HG03457 (cell line): ENCODE results near the gene RRBP1.
"Not testable (repeated sequence)": the region's sequence is repeated elsewhere in the genome, so short reads cannot be mapped to it uniquely, and the experiment has no call there.

Experiments
- ATAC-seq: cut with Tn5 transposase; IDR thresholded peaks from one replicate; pipeline ENCODE4 v1.9.1; 2021; ENCODE audit warnings: moderate number of reproducible peaks; ENCODE audit not compliant: unreplicated experiment

Gene RRBP1

DNA sequence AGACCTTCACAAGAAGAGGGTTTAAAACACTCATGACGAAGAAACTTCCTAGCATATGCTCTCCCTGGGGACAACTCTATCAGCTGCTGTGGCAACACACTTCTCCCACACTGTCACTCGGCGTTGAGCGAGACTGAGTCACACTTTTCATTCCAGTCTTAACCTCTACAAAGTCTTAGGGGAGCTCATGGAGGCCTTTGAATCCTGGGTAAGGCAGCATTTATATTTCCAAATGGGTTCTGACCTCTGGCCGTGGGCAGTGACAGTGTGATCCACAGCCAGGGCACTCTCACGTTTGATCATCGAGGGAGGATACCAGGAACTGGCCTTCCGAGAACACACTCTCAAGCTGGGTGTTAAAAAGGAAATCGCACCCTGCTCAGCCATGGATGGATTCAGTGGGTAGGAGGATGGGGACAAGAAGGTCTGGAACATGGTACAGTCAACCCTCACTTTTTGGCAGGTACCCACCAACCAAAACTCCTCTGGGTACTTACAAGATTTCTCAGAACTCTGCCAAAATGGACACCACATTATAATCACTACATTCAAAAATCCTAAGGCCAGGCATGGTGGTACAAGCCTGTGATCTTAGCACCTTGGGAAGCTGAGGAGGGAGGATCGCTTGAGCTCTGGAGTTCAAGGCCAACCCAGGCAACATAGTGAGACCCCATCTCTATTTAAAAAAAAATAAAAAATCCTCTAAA is 19.6 kb downstream of the RRBP1 start:
- ATAC-seq = no peak

DNA sequence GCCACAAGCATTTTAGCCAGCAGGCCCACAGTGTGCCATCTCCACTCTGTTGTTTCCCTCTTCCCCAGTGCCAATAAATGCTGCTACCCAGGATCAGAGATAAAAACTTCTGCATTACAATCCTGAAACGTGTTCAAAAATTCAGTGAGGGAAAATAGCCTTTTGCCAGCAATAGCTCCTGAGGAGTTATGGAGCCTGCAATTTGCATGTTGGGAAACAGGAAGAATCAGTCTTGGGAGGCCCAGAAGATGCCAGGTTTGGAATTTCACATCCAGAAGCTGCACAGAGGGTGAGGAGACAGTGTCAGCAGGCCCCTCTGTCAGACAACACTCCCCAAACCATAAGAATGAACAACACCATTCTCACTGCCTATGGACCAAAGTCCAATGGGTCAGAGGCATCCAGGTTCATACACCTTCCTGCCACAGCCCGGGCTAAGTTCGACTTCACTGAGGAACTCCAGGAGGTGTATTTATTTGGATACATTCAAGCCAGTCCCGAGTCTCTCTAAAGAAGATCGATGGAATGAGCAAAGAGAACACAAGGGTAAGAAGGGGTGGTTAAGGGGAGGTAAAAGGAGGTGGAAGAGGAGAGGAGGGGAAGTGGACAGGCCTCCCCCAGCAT is 20.8 kb downstream of the RRBP1 start:
- no peak for ATAC-seq

DNA sequence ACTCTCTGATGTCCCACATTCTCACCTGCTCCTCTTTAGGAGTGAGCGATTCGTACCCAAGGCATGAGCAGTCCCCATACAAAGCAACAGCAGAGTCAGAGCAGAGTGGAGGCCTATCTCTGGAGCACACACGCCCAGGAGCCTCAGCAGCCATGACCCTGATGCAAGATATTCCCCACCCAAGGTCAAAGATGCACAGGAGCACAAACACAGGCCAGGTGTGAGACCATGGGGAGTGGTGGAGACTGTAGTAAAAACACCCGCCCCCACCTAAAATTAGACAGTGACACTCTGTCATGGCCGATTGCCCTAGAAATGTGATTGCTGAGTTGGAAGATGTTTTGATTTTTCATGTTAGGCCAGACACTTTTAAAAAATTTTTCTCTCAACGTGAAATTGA is 21.4 kb downstream of the RRBP1 start:
- no peak for ATAC-seq

DNA sequence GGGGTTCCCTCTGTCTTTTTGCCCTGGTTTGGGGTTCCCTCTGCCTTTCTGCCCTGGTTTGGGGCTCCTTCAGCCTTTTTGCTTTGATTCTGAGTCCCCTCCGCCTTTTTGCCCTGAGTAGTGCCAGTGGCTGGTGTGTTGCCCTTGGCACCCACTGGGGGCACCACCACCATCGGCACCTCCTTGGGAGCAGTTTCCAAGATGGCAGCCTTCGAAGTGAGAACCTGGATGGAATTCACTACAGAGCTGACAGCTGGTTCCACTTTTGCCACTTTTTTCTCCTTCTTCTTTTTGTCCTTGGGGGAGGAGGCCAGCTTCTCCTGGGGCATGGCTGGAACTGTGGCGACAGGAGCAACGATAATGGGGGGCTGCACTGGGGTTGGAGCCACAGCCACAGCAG is 22.2 kb downstream of the RRBP1 start:
- ATAC-seq = no peak

DNA sequence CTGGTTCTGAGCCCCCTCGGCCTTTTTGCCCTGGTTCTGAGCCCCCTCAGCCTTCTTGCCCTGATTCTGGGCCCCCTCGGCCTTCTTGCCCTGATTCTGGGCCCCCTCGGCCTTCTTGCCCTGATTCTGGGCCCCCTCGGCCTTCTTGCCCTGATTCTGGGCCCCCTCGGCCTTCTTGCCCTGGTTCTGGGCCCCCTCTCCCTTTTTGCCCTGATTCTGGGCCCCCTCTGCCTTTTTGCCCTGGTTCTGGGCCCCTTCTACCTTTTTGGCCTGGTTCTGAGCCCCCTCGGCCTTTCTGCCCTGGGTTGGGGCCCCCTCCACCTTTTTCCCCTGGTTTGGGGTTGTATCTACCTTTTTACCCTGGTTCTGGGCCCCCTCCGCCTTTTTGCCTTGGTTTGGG is 22.7 kb downstream of the RRBP1 start:
- ATAC-seq = not testable (repeated sequence)

DNA sequence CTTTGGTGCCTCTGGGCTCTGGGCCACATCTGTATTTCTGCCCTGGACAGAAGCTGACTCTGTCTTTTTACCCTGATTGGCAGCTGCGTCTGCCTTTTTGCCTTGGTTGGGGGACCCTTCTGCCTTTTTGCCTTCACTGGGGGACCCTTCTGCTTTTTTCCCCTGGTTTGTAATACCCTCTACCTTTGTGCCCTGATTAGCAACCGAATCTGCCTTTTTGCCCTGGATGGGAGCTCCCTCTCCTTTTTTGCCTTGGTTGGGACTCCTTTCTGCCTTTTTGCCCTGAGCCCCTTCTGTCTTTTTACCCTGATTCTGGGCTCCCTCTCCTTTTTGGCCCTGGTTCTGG is 23.4 kb downstream of the RRBP1 start:
- no peak for ATAC-seq

DNA sequence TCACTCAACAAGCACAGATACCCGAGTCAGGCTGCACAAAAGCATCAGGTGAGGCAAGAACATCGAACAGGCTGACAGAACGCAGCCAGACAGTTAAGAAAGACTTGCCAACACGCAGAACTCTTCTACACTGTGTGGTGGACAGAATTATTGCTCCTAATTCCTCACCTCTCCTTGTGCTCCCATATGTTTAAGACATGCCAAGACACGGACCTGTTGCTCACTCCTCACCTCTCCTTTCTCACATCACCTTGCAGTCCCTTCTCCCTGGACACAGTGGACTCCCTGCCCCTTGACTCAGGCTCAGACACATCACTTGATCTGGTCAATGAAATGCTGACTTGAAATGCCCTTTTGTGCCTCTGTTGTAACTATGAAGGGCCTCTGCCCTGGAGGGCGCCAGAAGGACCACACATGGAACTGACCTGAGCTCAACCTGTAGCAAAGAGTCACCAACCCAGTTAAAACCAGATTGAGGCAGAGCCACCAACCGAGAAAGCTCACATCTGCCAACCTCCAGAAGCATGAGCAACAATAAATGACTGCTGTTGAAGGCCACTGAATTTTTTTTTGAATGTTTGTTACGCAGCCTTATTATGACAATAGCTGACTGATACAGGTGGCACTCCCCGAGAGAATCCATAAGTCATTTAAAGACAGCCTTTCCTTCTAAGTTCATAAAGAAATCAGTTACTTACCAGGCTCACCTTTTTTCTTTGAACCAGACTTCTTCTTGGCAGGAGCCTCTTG is 24.0 kb downstream of the RRBP1 start:
- no peak for ATAC-seq

DNA sequence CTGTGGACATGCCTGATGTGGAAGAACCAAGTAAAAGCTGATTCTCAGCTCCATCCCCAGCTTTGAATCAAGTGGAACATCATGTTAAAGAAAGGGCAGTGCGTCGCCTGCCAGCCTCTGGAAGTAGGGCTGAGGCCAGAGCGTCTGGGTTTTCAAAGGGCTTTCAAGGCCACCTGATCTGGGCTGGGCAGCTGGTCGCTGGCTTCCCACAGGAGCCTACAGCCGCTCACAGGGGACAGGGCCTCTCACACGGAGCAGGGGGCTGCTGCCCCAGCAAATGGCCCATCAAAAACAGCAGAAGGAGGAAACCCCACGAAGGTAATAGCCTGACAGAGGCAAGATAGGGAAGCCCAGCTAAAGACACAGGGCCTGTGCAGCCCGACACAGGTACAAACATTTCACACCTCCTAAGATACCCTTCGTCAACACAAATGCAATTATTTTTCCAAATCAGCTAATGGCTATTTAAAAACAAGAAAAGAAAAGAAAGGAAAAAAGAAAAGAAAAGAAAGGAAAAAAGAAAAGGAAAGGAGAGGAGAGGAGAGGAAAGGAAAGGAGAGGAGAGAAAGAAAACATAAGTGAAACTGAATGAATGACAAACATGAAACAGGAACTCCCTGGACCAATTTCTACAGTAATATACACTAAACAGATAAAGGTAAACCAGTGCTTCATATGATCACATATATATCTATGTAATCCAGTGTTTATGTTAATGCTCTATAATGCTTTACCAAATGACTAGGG is 24.8 kb downstream of the RRBP1 start:
- no peak for ATAC-seq

DNA sequence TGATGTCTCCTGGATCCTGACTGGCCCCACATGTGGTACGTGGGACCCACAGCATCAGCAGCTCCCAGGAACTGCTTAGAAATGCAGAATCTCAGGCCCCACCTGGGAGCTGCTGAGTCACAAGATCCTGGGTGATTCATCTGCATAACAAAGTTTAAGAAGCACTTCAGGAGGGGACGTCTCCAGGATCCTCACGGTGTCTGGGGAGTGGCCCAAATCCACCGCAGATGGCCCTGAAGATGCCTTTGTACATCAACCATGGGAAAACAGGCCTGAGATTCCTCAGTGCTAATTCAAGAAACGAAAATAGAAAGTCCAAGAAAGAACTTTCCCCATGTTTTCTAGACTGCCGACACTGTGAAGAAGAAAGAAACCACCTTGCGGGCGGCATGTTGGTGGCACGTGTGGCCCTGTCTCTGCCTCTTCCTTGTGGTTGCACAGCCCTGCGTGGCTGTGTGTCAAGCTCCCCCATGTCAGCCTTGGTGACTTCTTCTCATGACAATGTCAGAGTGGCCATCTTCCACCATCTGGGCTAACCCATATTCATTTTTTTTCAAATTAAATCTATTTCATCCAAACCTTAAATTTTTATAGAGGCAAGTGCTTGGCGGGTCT is 26.1 kb downstream of the RRBP1 start:
- no peak for ATAC-seq

DNA sequence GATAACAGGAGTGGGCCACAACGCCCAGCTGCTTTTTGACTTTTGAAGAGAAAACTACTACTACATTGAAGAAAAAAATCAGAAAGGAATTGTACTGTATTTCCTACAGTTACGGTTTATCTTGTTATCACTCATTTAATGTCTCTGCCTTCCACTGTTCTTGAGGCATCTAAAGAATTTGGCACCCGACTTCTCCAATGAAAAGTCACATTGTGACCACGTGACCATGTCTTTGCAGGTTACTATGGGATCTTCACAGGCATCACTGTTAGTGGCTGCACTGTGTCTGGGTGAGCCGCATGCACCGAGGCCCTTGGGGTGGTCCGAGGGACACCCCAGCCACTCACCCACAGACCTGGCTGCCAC is 26.8 kb downstream of the RRBP1 start:
- ATAC-seq = no peak

DNA sequence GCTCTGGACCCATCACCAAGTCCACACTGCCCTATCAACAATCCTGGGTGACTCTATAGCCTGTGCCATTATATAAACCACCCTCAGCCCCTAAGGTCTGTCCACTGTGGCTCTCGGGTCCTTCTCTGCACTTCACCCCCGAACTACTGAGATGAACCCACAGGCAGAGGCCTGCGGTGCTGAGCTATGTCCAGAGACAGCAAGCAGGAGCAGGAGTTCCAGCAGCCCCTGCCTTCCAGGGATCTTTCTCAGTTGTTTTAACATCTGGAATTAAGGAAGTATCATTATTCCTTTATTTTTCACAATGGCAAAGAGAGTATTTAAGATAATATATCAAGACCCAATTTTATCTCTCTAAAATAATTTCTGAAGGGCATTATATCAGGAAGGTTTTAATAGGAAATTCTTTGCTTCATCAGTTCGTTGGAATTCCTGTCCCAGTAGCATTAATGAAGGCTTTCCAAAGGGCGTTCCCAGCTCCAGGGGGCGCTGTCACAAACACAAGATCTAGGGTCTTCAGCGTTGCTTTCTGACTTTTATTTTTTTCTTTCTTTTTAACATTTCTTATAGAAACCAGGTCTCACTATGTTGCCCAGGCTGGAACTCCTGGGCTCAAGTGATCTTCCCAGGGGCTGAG is 27.3 kb downstream of the RRBP1 start:
- ATAC-seq = no peak

DNA sequence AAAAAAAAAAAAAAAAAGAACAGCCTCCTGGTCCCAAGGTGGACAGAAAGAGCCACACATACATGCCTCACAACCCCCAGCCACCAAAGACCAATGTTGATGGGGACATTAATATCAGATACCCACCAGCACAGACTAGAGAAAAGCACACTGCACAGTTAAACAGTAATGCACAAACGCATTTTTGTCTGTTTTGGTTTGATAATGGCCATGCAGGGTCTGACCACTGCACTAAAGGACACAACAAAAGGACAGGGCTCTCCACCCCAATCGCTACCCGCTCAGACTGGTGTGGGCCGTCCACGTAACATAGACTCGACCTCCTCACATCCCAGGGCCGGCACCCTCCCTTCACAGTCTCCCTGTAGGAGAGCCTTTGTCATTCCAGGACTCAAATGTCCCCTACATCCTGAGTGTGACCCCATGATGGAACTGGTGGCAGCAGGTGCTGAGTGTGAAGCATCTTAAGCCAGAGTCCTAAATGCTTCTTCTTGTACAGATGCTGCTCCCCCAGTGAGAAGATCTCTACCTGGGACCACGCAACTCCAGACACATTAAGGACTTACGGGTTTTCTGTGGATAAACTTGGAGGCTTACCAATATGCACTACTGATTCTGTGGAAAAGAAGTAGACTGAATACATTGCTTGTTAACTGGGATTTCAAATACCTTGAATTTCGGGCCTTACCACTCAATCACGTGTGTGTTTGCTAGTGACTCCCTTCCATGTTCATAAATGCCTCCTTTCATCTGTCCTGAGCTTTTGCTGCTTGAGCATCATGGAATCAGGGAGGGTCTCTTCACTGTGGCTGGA is 28.0 kb downstream of the RRBP1 start:
- no peak for ATAC-seq

DNA sequence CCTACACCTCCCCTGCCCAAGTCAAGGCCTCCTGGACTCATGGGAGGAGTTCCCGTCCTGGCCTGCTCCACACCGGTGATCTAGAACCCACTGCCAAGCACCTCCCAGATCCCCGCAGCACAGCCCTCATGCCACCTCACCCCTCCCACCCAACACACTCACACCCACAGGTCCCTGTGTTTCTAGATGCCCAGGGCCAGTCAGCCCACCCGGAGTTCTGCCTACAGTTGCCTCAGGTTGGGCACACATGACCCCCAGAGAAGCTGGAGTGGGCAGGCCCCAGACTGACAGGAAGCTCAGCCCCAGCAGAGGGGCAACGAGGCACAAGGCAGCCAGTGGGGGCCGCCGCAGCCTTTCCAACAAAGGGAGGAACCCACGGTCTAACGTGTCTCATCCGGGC is 29.6 kb downstream of the RRBP1 start:
- no peak for ATAC-seq

DNA sequence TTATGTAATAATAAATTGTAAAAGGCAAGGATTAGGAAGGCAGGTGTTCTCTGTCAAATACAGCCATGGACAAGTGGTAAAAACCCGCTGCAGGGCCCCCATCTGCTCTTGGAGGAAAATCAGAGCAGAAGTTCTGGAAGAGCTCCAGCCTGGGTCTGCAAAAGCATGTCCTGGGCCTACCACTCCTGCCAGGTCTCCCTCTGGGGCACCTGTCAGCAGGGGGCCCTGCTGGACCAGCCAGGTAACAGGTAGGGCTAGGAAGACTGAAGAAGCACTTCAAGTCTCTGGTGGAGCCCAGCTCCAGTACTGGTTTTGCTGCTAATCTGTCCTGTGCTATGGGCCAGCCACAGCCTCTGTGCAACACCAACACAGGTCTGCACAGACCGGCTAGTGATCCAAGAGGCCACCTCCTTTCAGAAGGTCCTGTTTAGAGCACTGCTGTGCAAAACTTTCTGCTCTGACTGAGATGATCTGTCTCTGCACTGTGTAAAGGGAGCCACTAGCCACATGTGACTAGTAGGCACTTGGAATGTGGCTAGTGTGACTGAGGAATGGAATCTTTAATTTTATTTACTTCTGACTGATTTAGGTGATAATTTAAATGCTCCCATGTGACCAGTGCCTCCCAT is 30.2 kb downstream of the RRBP1 start:
- no peak for ATAC-seq

DNA sequence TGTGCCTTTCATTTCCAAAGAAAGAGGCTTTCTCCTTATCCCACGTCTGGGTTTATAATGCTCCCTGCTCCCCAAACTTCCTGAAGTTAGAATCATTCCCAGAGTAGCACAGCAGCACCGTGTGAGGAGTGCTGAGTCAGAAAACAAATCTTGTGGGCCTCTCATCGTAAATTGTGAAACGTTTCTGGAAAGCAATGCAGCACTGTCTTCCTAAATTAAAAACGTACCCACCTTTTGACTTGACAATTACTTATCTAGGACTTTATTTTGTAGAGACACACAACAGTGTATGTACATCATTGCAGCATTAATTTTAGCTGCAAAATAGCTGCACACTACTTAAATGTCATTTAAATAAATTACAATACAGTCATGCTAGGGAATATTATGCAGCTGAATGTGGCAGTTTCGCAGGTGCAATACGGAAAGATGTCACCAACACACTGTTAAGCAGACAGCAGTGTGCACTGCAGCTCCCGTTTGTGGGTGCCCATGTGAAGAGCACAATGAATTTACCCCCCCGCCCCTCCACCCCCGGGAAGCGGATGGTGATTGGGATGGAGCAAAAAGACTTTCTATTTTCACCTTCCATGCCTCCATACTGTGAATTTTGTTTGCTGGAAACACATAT is 30.8 kb downstream of the RRBP1 start:
- no peak for ATAC-seq

DNA sequence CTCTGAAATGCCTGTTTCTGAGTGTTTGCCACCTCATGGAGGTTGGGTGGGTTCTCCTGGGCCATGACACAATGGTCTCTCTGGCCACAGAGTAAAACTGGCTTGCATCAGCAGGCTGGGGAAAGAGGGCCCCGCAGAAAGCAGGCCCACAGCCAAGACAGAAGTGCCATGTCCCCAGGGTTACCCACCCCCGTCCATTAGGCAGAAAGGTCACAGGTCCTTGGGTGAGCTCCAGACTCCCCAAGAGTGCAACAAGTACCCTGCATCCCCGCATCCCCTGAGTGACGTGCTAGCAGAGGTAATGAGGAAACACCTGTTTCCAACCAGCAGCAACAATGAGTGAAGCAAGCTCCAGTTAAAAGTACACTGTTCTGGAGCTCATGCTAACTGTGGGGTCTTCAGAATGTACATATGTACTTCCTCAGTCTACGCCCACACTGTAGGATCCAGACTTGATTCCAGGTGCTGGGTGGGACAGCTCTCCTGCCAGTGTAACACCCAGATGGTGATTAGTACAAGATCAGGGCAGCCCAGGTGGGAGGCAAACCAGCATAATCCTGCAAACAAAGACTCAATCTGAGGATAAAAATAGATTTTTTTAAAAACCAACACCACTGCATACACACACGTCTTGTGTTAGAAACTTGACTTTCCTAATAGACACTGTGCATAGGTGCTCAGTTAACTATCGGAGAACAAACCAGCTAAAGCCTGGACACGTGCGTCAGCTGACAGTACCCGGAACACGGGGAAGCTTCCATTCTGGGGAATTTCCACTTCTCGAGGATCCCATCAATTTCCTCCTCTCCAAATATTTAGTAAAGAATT is 31.5 kb downstream of the RRBP1 start:
- ATAC-seq = no peak

DNA sequence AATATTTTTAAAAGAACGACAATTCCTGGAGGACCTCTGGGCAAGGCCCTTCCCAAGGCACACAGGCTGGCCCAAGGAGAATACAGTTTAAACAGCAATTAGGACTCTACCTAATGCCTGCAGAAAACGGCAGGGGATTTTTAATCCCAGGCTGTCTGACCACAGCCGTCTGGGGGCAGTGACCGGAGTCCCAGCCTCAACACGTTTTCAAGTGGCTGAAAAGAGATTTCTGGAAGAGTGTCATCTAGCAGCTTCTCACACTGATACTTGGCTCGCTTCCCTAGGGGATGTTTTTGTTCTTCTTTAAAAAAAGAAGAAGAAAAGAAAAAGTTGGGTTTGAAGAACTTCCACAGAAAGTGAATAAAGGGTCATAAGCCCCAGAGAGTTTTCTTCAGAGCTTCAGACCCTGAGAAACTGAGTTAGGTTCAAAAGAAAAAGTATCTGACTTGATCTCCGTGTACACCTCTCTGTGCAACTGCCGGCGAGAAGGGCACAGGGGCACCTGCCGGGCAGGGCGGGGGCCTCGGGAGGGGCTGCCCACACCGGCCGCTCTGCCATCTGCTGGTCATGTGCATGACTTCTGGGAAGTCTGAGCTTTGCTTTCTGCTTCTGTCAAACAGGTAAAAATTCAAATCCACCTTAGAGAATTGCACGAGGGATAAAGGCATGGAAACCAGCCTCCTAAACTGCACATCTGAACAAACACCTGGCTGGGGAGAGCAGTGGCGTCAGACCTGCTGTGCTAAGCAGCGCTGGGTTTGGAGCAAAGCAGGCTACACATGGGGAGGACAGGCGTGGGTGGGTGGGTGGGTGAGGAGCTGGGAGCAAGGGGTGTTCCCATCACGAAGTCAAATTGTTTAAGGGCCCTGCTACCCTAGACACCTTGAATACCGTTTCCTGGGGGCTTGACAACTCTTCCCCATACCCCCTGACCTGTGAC is 33.0 kb downstream of the RRBP1 start:
- ATAC-seq = no peak
